Breast epithelium (tissue), 3 donors: ENCODE results near the gene FTSJ1.

Source experiments
- POLR2A ChIP-seq: fragments of 450-650 bp; IDR thresholded peaks from one replicate; pipeline ENCODE4 v1.6.1; 2016; ENCODE audit warnings: antibody characterized with exemption, mild to moderate bottlenecking, moderate library complexity
- POLR2AphosphoS5 ChIP-seq, 3 donors: sonication (generic); formaldehyde crosslinking; IDR thresholded peaks; one replicate each; pipeline ENCODE4 v1.6.1; 2017; ENCODE audit warnings: antibody characterized with exemption in 3 of 3
- TF ChIP-seq, protein P1 (sequence below), 3 donors: fragments of 450-650 bp; IDR thresholded peaks; one replicate each; pipeline ENCODE4 v1.5.1; 2016 to 2017; ENCODE audit warnings: antibody characterized with exemption in 3 of 3, mild to moderate bottlenecking in 3 of 3, moderate library complexity in 3 of 3

DNA sequence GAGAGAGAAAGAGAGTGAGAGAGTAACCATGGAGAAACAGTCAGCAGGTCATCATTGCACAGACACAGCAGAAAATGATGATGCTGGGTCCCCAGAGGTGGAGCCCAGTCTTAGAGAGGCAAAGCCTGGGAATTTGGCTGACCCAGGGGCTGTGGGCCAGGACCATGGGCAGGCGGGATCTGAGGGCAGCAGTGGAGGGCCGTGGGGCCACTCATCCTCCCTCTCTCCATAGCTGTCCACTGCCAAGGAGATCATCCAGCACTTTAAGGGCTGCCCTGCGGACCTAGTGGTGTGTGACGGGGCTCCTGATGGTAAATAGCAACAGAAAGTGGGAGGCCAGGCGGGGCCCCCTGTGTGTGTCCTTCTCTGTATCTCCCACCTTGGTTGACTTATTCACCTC lies 2.8 kb downstream of the FTSJ1 start:
- TF ChIP-seq POLR2A (no peak), POLR2AphosphoS5 (IDR thresholded peaks at IDR 0.05) (no peak)
- TF ChIP-seq, protein P1, sequence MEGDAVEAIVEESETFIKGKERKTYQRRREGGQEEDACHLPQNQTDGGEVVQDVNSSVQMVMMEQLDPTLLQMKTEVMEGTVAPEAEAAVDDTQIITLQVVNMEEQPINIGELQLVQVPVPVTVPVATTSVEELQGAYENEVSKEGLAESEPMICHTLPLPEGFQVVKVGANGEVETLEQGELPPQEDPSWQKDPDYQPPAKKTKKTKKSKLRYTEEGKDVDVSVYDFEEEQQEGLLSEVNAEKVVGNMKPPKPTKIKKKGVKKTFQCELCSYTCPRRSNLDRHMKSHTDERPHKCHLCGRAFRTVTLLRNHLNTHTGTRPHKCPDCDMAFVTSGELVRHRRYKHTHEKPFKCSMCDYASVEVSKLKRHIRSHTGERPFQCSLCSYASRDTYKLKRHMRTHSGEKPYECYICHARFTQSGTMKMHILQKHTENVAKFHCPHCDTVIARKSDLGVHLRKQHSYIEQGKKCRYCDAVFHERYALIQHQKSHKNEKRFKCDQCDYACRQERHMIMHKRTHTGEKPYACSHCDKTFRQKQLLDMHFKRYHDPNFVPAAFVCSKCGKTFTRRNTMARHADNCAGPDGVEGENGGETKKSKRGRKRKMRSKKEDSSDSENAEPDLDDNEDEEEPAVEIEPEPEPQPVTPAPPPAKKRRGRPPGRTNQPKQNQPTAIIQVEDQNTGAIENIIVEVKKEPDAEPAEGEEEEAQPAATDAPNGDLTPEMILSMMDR (IDR thresholded peaks at IDR 0.05): no peak
